ENCODE results near the gene LYRM4.

The LYRM4 gene

GRCh38 chr6:5260661-5261544, at the start of gene LYRM4, which contains the start of gene FARS2:
TSS of gene LYRM4 (minus strand) at chr6:5260950. CDS start at chr6:5260733, 217 bp downstream.
TSS of gene FARS2 (plus strand) at chr6:5261513.
- peak; percentile 57 for DNase-seq (ENCODE audit: low spot score)
- FAIRE-seq, result no peak

DNA sequence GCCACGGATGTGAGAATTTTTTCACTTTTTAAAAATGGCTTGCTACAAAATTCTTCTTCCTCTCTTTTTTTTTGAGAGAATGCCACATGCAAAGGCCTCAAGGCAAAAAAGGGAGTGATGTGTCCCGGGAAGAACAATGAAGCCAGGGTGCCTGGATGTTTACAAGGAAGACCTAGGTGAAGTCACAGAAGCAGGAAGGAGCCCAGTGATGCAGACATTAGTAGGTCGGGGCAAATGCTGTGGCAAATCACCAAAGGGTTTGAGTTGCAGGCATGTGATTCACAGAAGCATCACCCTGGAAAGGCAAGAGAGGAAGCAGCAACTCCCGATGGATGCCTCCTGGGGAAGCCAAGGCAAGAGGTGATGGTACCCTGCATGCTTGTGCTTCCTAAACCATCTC, 47.3 kb upstream of the LYRM4 start:
- DNase-seq (ENCODE audit: low spot score), result no peak
- FAIRE-seq, result no peak

GRCh38 chr6:5307058-5307457, 46.3 kb upstream of the LYRM4 start:
- FAIRE-seq (no peak), DNase-seq (ENCODE audit: low spot score) (no peak)

DNA sequence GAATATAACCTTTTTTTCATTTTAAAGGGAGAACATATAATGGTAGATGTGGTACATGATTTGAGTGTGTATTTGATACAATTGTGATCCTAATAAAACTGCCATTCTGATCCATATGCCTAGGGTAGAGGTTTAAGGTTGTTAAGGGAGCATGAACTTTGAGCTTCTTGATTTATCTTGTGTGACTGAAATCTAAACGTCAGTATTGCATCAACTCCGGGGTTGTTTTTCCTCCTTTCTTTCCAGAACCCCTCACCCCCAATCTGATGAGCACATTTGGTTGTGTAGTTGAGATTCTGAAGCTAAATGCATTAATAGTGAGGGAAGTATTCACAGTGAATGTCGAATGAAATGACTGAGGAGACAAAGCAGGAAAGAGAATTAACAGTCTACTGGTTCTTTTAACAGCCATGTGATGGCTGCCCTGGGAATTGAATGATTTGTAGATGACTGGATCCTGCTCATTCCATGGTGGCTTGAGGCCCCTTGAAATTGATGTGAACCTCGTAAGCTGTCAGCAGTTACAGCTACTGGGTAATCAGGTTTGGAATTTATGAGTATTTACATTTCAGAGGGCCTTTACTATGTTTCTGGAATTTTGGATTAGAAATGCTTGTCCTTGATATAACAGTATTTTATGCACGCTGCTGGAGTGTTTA, 45.3 kb upstream of the LYRM4 start:
- no peak for DNase-seq (ENCODE audit: low spot score)
- no peak for FAIRE-seq

GRCh38 chr6:5303682-5304081, 42.9 kb upstream of the LYRM4 start:
- DNase-seq (ENCODE audit: low spot score) (no peak), FAIRE-seq (no peak)

GRCh38 chr6:5302995-5303622, 42.4 kb upstream of the LYRM4 start:
- DNase-seq (ENCODE audit: low spot score) (no peak), FAIRE-seq (no peak)

DNA sequence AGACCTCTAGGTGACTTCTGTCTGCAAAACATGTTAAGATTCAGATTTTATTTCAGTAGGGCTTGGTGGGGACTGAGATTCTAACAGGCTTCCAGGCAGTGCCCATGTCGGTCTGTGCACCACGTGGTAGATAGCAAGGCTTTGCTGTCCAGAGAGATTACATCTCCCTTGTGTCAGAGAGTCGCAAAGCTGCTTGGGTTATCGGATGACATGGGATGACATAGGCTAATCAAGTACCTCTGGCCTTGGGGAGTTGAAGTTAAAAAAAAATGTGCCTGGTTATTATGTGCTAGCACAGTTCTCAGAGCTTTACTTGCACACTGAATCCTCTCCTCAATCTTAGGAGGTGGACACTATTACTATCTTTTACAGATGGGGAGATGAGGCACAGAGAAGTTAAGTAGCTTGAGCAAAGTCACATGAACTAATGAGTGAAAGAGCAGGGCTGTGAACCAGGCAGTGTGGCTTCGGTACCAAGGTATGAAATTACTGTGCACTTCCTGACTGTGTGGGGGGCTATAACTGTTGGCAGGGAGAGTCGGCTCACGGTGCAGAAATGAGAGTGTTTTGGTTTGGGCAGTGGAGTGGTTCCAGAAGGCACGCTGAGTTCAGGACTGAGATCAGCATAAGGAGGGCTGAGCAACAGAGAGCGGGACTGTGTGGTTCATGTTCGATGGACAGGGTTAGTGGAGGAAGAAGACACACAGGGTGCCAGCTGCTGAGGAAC, 41.6 kb upstream of the LYRM4 start:
- DNase-seq (ENCODE audit: low spot score) (no peak), FAIRE-seq (no peak)

DNA sequence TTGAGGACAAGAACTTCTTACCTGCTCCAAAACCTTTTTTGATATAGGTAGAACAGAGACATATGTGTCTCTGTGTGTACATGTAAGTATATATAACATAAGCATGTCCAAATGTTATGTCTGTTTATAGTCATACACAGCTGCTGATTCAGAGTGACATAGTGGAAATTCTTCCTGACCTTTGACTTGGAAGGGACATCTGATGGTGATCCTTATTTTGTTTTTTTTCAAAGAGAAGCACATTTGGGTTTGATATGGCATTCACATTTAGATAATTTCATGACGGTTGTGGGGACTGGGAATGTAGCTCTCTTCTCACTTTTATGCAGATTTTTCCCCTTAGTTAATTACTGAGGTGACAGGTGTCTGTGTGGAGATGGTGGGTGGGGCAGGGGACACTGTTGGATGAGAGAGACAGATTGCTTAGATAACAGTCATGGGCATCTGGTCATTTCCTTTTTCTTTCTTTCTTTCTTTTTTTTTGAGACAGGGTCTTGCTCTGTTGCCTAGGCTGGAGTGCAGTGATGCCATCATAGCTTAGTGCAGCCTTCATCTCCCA, 39.5 kb upstream of the LYRM4 start:
- DNase-seq (ENCODE audit: low spot score) (no peak), FAIRE-seq (no peak)

- FAIRE-seq, result no peak
- no peak for DNase-seq (ENCODE audit: low spot score)
Observed at GRCh38 chr6:5295623-5296022, 34.9 kb upstream of the LYRM4 start.

DNA sequence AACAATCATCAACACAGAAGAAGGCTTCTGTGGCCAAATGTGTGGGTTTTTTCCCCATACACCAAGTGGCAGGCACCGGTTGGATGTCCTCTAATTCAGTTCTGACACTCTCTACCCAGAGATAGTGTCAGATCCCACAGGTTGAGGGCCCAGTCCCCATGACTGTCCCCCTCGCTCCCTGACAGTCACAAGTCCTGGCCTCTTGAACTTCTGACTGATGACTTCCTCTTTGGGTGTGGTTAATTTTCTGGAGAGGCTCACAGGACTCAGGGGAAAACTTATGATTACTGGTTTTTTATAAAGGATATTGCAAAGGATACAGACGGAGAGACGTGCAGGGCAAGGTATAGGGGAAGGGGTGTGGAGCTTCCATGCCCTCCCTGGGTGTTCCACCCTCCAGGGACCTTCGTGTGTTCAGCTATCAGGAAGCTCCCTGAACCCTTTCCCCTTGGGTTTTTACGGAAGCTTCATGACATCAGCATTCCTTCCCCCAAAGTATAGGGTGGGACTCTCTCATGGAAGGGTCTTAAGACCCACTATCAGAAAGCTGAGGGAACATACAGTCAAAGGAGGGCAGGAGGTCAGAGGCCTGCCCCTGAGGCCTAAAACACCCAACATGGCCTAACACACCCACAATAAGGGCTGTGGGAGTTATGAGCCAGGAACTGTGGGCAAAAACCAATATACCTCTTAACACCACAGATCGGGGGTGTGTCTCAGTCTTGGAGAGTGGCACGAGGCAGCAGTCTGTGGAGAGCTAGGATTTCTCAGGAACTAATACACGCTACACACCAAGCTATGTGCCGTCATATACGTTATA, 33.9 kb upstream of the LYRM4 start:
- FAIRE-seq (no peak), DNase-seq (ENCODE audit: low spot score) (no peak)

DNA sequence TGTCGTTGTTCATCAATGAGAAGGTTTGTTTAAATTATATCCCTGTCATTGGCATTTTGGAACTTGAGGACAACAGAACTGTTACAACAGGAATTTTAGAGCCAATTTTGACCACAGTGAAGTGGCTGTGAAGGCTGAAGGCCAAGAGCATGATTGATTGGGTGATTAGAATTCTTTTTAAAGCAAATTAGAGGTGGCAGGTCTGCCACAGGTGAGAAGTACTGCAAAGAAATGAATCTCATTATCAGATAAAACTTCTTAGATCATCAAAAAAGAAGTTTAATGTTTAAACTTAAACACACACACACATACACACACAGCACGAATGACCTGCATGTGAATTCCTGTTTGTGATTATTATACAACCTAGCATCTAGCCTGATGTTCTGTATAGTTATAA, 32.9 kb upstream of the LYRM4 start:
- DNase-seq (ENCODE audit: low spot score), result no peak
- no peak for FAIRE-seq

- no peak for FAIRE-seq
- DNase-seq (ENCODE audit: low spot score), result no peak
Observed at GRCh38 chr6:5292154-5292553, 31.4 kb upstream of the LYRM4 start.

DNA sequence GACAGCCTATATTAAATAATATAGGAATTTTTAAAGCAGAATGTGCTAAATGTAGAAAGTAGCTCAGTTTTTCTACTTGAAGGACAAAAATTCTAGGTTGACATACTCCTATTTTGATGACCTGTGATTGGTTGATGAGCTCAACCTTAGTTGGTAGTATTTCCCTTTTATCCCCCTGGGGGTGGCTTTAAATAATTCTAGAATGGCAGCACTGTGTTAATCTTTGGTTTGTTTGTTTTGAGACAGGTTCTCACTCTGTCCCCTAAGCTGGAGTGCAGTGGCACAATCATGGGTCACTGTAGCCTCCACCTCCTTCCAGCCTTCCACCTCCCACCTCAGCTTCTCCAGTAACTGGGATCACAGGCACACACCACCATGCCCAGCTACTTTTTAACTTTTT, 29.8 kb upstream of the LYRM4 start:
- no peak for FAIRE-seq
- no peak for DNase-seq (ENCODE audit: low spot score)

- FAIRE-seq, result no peak
- no peak for DNase-seq (ENCODE audit: low spot score)
Observed at GRCh38 chr6:5290097-5290496, 29.3 kb upstream of the LYRM4 start.

GRCh38 chr6:5287966-5288297, 27.2 kb upstream of the LYRM4 start:
- FAIRE-seq, result no peak
- DNase-seq (ENCODE audit: low spot score), result no peak

GRCh38 chr6:5287205-5287965, 26.6 kb upstream of the LYRM4 start:
- DNase-seq (ENCODE audit: low spot score) (peak; percentile 46), FAIRE-seq (peak; percentile 84)

GRCh38 chr6:5286780-5287179, 26.0 kb upstream of the LYRM4 start:
- FAIRE-seq (no peak), DNase-seq (ENCODE audit: low spot score) (no peak)

DNA sequence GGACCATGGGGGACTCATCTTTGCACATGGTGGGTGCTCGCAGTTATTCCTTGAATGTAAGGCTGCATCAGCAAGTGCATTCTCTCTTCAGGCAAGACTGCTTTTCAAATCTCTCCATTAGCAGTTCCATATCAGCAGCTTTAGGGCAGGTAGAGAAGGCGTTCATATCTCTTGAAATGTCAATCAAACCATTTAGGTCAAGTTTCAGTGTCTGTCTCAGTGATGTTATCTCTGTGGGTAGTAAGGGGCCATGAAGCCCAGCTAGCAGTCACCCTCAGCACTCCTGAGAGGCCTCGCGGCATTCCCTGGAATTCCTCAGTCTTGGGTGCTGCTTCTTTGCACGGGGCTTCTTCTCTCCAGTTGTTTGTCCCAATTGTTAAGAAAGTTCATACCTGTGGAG, 24.8 kb upstream of the LYRM4 start:
- DNase-seq (ENCODE audit: low spot score), result no peak
- FAIRE-seq, result no peak

GRCh38 chr6:5285081-5285480, 24.3 kb upstream of the LYRM4 start:
- FAIRE-seq, result no peak
- DNase-seq (ENCODE audit: low spot score), result no peak

- DNase-seq (ENCODE audit: low spot score) (no peak), FAIRE-seq (no peak)
Observed at GRCh38 chr6:5282191-5282623, 21.5 kb upstream of the LYRM4 start.

Data from RCC 7860 (cell line).